GM13976 (cell line): ENCODE results near the gene CXorf58.
"Not testable (repeated sequence)": the region's sequence is repeated elsewhere in the genome, so short reads cannot be mapped to it uniquely, and the experiment has no call there.

Source experiments
- DNase-seq: peaks from one replicate; pipeline ENCODE4 v3.0.0; 2012; ENCODE audit warnings: low spot score
- in situ Hi-C: fragments of 300-500 bp; cut with MboI; formaldehyde crosslinking; loops from one replicate; pipeline ENCODE4 v1.12.0; 2022; ENCODE audit warnings: low sequenced_read_pairs, mixed read lengths, inconsistent platforms; ENCODE audit not compliant: unreplicated experiment
- TF ChIP-seq, protein P1 (sequence below): IDR thresholded peaks from 2 replicates; pipeline ENCODE4 v1.5.1; 2012; ENCODE audit warnings: borderline replicate concordance, mild to moderate bottlenecking; ENCODE audit not compliant: insufficient read depth; ENCODE audit errors: extremely low read depth, missing control alignments, control extremely low read depth

CXorf58 gene, protein sequence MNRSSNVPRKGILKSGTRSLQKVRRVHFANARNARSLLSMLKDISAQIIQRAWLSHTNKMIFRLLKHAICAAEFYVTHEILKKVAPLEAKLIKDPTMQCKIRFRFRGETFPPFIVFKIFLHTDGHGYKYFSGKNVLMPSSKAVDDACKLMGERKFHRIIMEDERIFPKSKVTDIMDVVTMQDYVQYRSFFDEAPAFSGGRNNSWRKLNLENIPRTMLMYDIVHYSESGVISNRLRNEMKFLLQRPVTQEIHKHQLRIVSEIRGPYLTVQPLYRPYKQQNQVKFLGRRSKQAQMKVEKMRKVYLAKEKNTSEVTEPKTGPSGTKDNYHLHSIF

DNA sequence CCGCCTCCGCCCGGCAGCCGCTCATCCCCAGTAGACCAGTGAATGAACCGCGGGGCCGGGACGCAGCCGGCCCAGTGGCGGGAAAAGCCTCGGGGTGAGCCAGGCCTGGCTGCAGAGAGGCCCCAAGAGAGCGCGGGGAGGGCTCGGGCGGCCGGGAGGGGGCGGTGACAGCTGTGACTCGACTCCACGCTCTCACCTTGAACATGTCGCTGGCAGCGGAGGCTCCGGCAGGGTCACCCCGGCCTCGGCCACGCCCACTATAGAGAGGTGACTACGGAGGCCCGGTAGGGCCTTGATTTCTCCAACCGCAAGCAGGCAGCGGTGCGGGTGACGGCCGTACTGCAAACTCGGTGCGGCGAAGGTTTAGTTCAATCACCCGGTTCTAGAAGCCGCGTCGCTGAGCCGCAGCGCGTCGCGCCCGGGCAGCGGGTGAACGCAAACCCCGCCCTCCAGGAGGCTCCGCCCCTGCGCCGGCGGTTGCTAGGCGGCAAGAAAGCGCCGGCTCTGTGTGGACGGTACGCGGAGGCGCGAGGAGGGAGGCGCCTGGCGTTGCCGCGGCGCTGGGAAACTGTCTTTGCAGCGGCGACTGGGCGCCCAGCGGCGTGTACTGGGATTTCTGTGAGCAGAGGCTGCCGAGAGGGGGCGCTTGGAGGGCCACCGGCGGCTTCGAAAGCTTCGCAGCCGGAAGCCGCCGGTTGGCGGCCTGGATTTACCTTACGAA, at the start of gene CXorf58, which contains the start of gene APOO:
CXorf58 (plus strand) TSS at position 509 of the 721 bp plus-strand sequence. CDS start 2,297 bp downstream, outside the sequence.
APOO (minus strand) TSS at position 441 of the 721 bp plus-strand sequence; CDS start at position 205, 236 bp downstream.
- in situ Hi-C loops: loop anchor here (10.0 to 25.0 kb wide), 2 partner anchors 133 to 330 kb away; no protein-coding TSS in a partner anchor
- TF ChIP-seq, protein P1, sequence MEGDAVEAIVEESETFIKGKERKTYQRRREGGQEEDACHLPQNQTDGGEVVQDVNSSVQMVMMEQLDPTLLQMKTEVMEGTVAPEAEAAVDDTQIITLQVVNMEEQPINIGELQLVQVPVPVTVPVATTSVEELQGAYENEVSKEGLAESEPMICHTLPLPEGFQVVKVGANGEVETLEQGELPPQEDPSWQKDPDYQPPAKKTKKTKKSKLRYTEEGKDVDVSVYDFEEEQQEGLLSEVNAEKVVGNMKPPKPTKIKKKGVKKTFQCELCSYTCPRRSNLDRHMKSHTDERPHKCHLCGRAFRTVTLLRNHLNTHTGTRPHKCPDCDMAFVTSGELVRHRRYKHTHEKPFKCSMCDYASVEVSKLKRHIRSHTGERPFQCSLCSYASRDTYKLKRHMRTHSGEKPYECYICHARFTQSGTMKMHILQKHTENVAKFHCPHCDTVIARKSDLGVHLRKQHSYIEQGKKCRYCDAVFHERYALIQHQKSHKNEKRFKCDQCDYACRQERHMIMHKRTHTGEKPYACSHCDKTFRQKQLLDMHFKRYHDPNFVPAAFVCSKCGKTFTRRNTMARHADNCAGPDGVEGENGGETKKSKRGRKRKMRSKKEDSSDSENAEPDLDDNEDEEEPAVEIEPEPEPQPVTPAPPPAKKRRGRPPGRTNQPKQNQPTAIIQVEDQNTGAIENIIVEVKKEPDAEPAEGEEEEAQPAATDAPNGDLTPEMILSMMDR: peak; percentile 63
- peak; percentile 91 for DNase-seq

DNA sequence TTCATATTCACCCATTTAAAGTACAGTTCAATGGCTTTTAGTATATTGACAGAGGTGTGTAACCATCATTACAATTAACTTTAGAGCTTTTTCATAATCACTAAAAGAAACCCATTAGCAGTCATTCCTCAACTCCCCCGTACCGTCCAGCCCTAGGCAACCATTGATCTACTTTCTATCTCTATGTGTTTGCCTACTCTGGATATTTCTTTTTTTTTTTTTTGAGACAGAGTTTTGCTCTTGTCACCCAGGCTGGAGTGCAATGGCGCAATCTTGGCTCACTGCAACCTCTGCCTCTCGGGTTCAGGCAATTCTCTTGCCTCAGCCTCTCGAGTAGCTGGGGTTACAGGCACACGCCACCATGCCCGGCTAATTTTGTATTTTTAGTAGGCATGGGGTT, 48.6 kb upstream of the CXorf58 start:
- DNase-seq: not testable (repeated sequence)

DNA sequence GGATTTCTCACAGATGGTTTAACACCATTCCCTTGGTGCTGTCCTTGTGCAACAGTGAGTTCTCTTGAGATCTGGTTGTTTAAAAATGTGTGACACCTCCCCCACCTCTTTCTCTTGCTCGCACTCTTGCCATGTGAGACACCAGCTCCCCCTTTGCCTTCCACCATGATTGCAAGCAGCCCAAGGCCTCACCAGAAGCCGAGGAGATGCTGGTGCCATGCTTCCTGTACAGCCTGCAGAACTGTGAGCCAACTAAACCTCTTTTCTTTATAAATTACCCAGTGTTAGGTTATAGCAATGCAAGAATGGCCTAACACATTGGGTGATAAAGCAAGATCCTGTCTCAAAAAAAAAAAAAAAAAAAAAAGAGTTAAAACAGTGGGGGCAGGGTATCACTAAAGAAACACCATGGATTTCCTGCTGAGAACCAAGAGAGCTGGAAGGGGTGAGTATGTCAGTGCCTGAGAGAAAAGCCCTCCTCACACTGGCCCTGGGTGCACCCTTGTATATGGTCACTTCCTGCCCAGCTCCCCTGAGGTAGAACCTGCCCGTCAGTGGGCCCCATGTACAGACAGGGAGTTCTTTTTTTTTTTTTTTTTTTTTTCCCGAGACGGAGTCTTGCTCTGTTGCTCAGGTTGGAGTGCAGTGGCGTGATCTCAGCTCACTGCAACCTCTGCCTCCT, 46.5 kb upstream of the CXorf58 start:
- in situ Hi-C loops: no loop called here
- TF ChIP-seq, protein P1: no peak

More for the DNA sequence above, 48.6 kb upstream of the CXorf58 start:
- in situ Hi-C loops: not testable (repeated sequence)

DNA sequence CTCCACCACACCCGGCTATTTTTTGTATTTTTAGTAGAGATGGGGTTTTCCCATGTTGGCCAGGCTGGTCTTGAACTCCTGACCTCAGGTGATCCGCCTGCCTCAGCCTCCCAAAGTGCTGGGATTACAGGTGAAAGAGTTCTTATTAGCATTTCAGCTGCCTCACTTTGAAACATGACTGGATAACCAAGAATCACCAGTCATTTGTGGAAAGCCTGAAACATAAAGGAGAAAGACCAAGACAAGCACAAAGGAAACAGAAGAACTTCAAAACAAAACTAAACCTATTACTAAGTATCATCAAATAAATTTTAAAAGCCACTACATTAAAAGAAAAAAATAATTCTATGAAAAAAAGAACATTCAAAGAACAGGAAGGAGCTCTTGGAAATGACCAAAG, 45.9 kb upstream of the CXorf58 start:
- in situ Hi-C loops, DNase-seq: not testable (repeated sequence)

More for the DNA sequence above, 46.5 kb upstream of the CXorf58 start:
- DNase-seq: peak; percentile 31

DNA sequence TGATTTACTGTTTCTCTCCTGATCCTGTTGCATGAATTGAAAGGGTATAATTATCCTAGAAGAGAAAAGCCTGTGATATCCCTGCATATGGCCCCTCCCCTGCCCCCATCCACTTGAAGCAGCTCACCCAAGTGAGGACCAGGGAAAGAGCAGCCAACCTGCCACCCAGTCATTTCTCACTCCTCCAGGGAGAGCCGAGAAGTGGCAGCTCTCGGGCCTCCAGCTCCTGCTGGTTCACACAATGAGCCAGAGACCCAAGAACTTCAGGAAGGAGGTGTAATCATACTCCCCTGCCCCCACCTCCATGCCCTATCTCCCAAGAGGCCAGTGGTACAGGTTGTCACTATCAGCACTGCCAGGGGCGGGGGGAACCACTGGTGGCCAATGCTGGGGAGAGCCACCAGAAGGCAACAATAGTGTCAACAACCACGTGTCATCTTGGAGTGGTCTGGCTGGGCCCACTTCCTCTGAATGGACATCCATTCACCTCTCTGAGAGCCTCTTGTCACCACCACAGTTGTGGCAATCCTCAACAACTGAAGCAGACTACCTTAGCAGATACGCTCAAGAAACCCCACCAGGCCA, 43.0 kb upstream of the CXorf58 start:
- TF ChIP-seq, protein P1: no peak
- DNase-seq: no peak
- in situ Hi-C loops: no loop called here

DNA sequence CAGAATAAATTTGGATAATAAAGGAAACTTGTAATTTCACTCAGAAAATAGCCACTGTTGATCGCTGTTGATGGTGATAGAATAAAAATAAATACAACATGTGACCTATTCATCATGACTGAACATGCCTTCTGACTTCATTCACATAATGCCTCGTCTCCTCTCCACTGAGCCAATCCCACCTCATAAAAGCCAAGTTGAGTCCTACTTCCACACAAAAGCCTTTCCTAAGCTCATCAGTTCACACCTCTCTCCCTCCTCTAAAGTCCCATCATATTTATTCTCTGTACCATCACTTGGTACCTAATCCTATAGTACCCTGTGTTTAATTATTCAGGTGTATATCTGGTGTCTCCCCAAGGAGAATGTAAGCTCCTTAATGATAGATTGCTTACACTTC, 37.8 kb upstream of the CXorf58 start:
- in situ Hi-C loops: no loop called here
- TF ChIP-seq, protein P1: no peak
- DNase-seq: no peak

DNA sequence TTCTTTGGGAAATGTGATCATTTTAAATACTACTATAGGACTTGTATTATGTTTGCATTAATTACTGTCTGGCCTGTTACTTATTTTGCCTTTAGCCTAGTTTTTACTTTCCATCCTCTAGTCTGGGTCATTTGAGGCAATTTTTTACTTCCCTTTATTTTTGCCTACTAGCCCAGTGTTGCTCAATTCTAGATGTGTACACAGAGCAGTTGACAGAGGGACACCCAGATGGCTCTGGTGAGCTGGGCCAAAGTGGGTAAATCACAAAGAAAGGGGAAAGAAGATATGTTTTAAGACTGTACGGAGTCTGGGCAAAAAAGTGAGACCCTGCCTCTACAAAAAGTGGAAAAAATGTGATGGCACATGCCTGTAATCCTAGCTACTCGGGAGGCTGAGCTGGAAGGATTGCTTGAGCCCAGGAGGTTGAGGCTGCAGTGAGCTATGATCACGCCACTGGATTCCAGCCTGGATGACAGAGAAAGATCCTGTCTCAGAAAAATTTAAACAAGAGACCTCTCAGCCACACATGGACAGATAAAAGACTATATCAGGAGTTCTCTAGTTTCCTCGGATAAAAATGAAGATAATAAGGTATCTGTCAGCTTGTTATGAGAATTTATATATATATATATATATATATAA, 35.8 kb upstream of the CXorf58 start:
- in situ Hi-C loops: no loop called here
- no peak for DNase-seq

More for the DNA sequence above, 35.8 kb upstream of the CXorf58 start:
- TF ChIP-seq, protein P1: no peak
